ENCODE results near the gene SLMAP.

DNA sequence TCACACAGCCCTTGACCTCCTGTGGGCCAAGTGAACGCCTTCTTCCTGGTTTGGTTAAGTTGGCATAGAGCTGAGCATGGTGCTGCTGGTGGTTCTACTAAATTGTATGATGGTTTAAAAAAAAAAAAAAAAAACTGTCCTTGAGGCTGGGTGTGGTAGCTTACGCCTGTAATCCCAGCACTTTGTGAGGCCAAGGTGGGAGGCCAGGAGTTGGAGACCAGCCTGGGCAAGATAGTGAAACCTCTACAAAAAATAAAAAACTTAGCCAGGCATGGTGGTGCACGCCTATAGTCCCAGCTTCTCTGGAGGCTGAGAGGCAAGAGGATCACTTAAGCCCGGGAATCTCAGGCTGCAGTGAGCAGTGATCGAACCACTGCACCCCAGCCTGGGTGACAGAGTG is 193.2 kb downstream of the SLMAP start:
- TF ChIP-seq, protein P1, sequence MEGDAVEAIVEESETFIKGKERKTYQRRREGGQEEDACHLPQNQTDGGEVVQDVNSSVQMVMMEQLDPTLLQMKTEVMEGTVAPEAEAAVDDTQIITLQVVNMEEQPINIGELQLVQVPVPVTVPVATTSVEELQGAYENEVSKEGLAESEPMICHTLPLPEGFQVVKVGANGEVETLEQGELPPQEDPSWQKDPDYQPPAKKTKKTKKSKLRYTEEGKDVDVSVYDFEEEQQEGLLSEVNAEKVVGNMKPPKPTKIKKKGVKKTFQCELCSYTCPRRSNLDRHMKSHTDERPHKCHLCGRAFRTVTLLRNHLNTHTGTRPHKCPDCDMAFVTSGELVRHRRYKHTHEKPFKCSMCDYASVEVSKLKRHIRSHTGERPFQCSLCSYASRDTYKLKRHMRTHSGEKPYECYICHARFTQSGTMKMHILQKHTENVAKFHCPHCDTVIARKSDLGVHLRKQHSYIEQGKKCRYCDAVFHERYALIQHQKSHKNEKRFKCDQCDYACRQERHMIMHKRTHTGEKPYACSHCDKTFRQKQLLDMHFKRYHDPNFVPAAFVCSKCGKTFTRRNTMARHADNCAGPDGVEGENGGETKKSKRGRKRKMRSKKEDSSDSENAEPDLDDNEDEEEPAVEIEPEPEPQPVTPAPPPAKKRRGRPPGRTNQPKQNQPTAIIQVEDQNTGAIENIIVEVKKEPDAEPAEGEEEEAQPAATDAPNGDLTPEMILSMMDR (IDR thresholded peaks at IDR 0.05), result no peak
- no peak for TF ChIP-seq POLR2A (IDR thresholded peaks at IDR 0.05)

All from lower leg skin (tissue), 3 donors.